GM19240 (cell line): ENCODE measurements around the gene ADPGK.
A peak's percentile ranks its signal among the peaks of the same experiment; 100 is the strongest.
"Not testable (repeated sequence)": the region's sequence is repeated elsewhere in the genome, so short reads cannot be mapped to it uniquely, and the experiment has no call there.

Experiments
- DNase-seq: peaks from one replicate; pipeline ENCODE4 v3.0.0; 2011; ENCODE audit warnings: low spot score; ENCODE audit not compliant: insufficient read length

The ADPGK gene

GRCh38 chr15:72751751-72752455, 31.7 kb downstream of the ADPGK start:
- DNase-seq, result no peak

- no peak for DNase-seq
Observed at GRCh38 chr15:72749700-72750099, 33.9 kb downstream of the ADPGK start.

- DNase-seq, result peak; percentile 33
Observed at GRCh38 chr15:72740219-72740618, 43.3 kb downstream of the ADPGK start.

DNA sequence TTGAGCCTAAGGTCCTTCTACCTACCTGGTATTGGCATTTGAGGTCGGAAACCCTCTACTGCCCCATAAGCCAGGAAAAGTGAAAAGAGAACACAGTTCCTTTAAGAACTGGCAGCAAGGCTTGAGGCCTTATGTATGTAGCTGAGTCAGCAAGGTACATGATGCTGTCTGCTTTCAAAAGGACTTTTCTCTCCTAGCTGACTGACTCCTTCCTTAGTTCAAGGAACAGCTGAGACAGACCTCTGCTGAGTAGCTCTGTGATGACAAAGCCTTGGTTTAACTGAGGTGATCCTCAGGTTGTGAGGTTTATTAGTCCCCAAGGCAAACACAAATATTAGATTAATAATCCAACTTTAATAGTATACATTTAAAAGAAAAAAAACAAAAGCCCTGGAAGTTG, 45.8 kb downstream of the ADPGK start:
- no peak for DNase-seq

- DNase-seq, result no peak
Observed at GRCh38 chr15:72737061-72737460, 46.5 kb downstream of the ADPGK start.

DNA sequence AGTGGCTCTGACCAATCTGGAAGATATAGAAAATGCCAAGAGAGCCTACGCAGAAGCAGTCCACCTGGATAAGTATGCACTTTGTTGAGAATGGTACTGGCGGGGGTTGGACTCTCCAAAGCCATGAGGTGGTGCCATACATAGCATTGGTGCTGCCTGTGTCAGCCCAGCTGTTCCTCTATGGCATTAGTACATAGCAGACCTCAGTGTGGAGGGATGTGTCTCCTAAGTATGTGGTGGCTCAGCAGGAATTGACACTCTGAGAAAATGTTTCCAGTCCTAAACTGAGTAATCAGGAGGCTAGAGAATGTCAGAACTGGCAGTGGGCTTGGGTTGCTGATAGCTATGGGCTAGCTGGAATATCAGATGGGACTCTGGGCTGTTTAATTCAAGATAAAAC, 48.4 kb downstream of the ADPGK start:
- DNase-seq, result no peak

DNA sequence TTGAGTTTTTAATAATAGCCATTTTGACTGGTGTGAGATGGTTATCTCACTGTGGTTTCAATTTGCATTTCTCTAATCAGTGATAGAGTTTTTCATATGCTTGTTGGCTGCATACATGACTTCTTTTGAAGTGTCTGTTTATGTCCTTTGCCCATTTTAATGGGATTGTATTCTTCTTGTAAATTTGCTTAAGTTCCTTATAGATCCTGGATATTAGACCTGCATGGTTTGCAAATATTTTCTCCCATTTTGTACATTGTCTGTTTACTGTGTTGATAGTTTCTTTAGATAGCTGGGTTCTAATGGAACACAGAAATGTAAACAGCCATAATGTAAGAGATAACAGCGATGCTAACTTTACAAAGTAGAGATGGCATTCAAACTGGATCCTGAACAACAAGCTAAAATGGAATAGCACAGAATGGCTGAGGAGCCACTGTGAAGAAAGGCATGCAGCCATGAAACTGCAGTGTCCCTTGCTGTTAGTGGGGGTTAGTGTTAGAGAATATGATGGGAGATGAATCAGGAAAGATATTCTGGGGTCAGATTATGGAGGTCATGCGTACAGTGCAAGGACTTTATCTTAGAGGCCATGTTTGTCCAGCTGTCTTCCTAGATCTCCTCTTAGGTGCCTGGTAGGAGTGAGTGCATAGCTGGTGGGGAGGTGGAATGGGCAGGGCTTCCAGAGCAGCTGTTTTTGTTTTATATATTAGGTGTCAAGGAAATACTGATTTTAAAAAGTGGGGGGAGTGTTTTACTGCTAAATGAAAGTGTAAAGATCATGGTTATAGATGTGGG, 49.4 kb downstream of the ADPGK start:
- DNase-seq, result no peak

DNA sequence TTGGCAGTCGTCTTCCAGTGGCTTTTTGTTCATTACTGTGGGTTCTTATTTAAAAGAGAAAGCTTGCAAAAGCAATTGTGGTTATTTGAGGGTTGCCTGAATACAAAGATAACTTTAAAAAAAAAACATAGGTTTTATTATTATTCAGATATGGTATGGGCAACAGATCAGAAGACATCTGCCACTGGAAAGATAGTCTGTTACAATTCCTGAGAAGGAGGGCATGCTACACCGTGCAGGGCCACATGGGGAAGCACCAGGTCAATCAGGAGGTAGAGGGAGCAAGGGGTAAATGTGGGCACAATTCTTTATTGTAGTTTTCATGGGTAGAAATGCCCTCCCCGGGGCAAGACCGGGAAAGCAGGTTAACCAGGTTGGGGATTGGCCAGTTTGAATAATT, 51.0 kb downstream of the ADPGK start:
- no peak for DNase-seq

- DNase-seq, result no peak
Observed at GRCh38 chr15:72732086-72732485, 51.5 kb downstream of the ADPGK start.

GRCh38 chr15:72728821-72729220, 54.7 kb downstream of the ADPGK start:
- no peak for DNase-seq

DNA sequence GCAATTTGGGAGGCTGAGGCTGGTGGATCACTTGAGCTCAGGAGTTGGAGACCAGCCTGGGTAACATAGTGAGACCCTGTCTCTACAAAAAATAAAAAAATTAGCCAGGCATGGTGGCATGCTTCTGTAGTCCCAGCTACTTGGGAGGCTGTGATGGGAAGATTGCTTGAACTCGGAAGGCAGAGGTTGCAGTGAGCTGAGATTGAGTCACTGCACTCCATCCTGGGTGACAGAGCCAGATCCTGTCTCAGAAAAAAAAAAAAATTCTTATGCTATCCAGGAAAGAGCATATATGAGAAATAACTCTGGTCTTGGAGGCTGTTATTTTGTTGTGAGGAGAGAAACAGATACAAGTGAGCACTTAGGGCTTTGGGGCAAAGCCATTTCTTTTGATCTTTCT, 55.3 kb downstream of the ADPGK start:
- DNase-seq, result not testable (repeated sequence)

- DNase-seq, result no peak
Observed at GRCh38 chr15:72727154-72727553, 56.4 kb downstream of the ADPGK start.

DNA sequence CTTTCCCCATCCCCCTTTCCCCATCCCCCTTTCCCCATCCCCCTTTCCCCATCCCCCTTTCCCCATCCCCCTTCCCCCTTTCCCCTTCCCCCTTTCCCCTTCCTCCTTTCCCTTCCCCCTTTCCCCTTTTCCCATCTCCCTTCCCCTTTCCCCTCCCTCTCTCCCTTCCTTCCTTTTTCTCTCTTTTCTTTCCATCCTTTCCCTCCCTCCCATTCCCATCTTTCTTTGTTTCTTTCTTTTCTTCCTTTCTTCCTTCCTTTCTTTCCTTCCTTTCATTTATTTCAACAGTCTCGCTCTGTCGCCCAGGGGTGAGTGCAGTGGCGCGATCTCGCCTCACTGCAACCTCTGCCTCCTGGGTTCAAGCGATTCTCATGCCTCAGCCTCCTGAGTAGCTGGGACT, 57.7 kb downstream of the ADPGK start:
- DNase-seq, result not testable (repeated sequence)

- no peak for DNase-seq
Observed at GRCh38 chr15:72725446-72725845, 58.1 kb downstream of the ADPGK start.

- no peak for DNase-seq
Observed at GRCh38 chr15:72724028-72724427, 59.5 kb downstream of the ADPGK start.

DNA sequence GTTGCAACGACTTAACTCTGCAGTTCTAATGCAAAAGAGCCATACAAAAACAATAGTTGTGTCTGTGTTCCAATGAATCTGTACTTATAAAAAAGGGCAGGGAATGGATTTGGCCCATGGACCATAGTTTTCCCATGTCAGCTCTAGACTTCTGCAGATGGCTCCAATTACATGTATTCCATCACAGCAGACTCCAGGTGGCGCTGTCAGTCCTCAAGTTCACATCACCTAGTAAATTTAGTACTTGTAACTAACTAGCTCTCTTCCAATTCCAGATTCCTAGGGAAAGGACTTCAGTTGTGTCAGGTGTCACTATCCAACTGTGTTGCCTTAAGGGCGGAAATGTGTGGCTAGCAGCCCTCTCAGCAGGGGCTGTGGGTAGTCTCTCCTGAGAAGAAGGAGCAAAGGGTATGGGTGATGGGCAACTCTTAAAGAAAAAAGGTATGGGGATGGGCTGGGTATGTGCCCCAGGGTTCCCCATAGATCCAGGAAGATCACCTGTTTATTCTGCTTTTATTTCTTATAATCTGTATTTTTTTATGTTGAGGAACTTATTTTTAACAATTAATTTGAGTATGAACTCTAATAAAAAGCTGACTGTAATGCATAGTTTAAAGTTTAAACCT, 61.4 kb downstream of the ADPGK start:
- DNase-seq, result no peak

- not testable (repeated sequence) for DNase-seq
Observed at GRCh38 chr15:72708551-72709303, 74.8 kb downstream of the ADPGK start.

- no peak for DNase-seq
Observed at GRCh38 chr15:72706266-72706665, 77.3 kb downstream of the ADPGK start.
